GM23338 (cell line): Measurements from ENCODE around the gene LPCAT3. TPM values are rescaled to one million over a fixed set of nuclear protein-coding genes. Genes with fewer than 3 reads are reported as not detected.

Experiments
- ATAC-seq: fragments of 200-7000 bp; cut with Tn5 transposase; 3 replicates; pipeline ENCODE4 v1.9.1; 2020
- DNase-seq: peaks from one replicate; pipeline ENCODE4 v3.0.0-alpha.2; 2015; ENCODE audit warnings: low spot score
- H2AFZ ChIP-seq: fragments of 200-600 bp; sonication (generic); 2 replicates; pipeline ENCODE4 v1.8.0; 2016; ENCODE audit warnings: antibody characterized with exemption, mild to moderate bottlenecking, moderate library complexity
- H3F3A ChIP-seq: fragments of 200-600 bp; sonication (generic); replicated peaks from 2 replicates; pipeline ENCODE4 v1.8.0; 2017; ENCODE audit warnings: antibody characterized with exemption, mixed run types, low read depth
- H3K27ac ChIP-seq: fragments of 200-600 bp; sonication (generic); 2 replicates; pipeline ENCODE4 v1.6.1; 2016; ENCODE audit warnings: low read depth
- H3K27me3 ChIP-seq: fragments of 200-600 bp; sonication (generic); 2 replicates; pipeline ENCODE4 v1.8.0; 2016; ENCODE audit warnings: mild to moderate bottlenecking, mixed run types, moderate library complexity; ENCODE audit not compliant: insufficient read depth
- H3K36me3 ChIP-seq: fragments of 200-600 bp; sonication (generic); 2 replicates; pipeline ENCODE4 v1.8.0; 2016; ENCODE audit warnings: mild to moderate bottlenecking; ENCODE audit not compliant: insufficient read depth
- H3K4me1 ChIP-seq: fragments of 200-600 bp; sonication (generic); 2 replicates; pipeline ENCODE4 v1.8.0; 2016; ENCODE audit warnings: mild to moderate bottlenecking, moderate library complexity; ENCODE audit not compliant: insufficient read depth
- H3K4me2 ChIP-seq: fragments of 200-600 bp; sonication (generic); 2 replicates; pipeline ENCODE4 v1.7.1; 2017; ENCODE audit warnings: mixed run types
- H3K4me3 ChIP-seq: fragments of 200-600 bp; sonication (generic); 2 replicates; pipeline ENCODE4 v1.6.1; 2016; ENCODE audit warnings: mixed run types
- H3K79me2 ChIP-seq: fragments of 200-600 bp; sonication (generic); replicated peaks from 2 replicates; pipeline ENCODE4 v1.8.0; 2017; ENCODE audit warnings: mild to moderate bottlenecking; ENCODE audit not compliant: insufficient read depth
- H3K9me2 ChIP-seq: fragments of 200-600 bp; sonication (generic); 2 replicates; pipeline ENCODE4 v1.8.0; 2017; ENCODE audit not compliant: insufficient read depth
- H4K20me1 ChIP-seq: fragments of 200-600 bp; sonication (generic); replicated peaks from 2 replicates; pipeline ENCODE4 v1.8.0; 2017; ENCODE audit warnings: mild to moderate bottlenecking; ENCODE audit not compliant: insufficient read depth
- H3K27ac Mint-ChIP-seq: 2 replicates; pipeline ENCODE4 v1.8.0; 2020; ENCODE audit warnings: inconsistent platforms, mild to moderate bottlenecking, moderate library complexity, mixed read lengths
- H3K27me3 Mint-ChIP-seq: 3 replicates; pipeline ENCODE4 v1.8.0; 2022; ENCODE audit warnings: low read depth, mild to moderate bottlenecking, moderate library complexity, mixed read lengths, inconsistent platforms; ENCODE audit not compliant: insufficient read depth, poor library complexity
- H3K36me3 Mint-ChIP-seq: 3 replicates; pipeline ENCODE4 v1.8.0; 2021; ENCODE audit warnings: low read depth, mild to moderate bottlenecking, inconsistent platforms, moderate library complexity, mixed read lengths
- H3K4me1 Mint-ChIP-seq: 3 replicates; pipeline ENCODE4 v1.8.0; 2020; ENCODE audit warnings: mild to moderate bottlenecking, inconsistent platforms, mixed read lengths
- H3K4me3 Mint-ChIP-seq: 3 replicates; pipeline ENCODE4 v1.8.0; 2021; ENCODE audit warnings: moderate library complexity, mild to moderate bottlenecking, inconsistent platforms, mixed read lengths
- H3K9me3 Mint-ChIP-seq: 3 replicates; pipeline ENCODE4 v1.8.0; 2020; ENCODE audit warnings: moderate library complexity, mild to moderate bottlenecking, inconsistent platforms, mixed read lengths
- CREB1 ChIP-seq: fragments of 250-450 bp; sonication (Bioruptor Pico); IDR thresholded peaks from 2 replicates; pipeline ENCODE4 v1.5.0; 2020; ENCODE audit warnings: low read depth, mild to moderate bottlenecking, moderate library complexity
- EZH2 ChIP-seq: fragments of 200-600 bp; sonication (generic); IDR thresholded peaks from one replicate; pipeline ENCODE4 v1.8.0; 2017; ENCODE audit warnings: antibody characterized with exemption, mild to moderate bottlenecking, low read depth; ENCODE audit not compliant: unreplicated experiment
- EZH2phosphoT487 ChIP-seq: fragments of 200-600 bp; sonication (generic); IDR thresholded peaks from one replicate; pipeline ENCODE4 v1.8.1; 2018; ENCODE audit warnings: antibody characterized with exemption; ENCODE audit not compliant: unreplicated experiment
- JUNB ChIP-seq: IDR thresholded peaks from one replicate; pipeline ENCODE4 v1.6.1; 2016; ENCODE audit warnings: antibody characterized with exemption; ENCODE audit not compliant: unreplicated experiment
- NANOG ChIP-seq: IDR thresholded peaks from 2 replicates; pipeline ENCODE4 v1.6.1; 2016; ENCODE audit warnings: antibody characterized with exemption, borderline replicate concordance
- POLR2AphosphoS5 ChIP-seq: IDR thresholded peaks from 2 replicates; pipeline ENCODE4 v1.6.1; 2016; ENCODE audit warnings: antibody characterized with exemption, low read depth
- STAT1 ChIP-seq: IDR thresholded peaks from one replicate; pipeline ENCODE4 v1.6.1; 2016; ENCODE audit warnings: antibody characterized with exemption; ENCODE audit not compliant: unreplicated experiment
- ZNF114 ChIP-seq: fragments of 250-450 bp; sonication (Bioruptor Pico); IDR thresholded peaks from 2 replicates; pipeline ENCODE4 v1.5.0; 2020; ENCODE audit warnings: mild to moderate bottlenecking, moderate library complexity
- ZNF331 ChIP-seq: fragments of 250-450 bp; sonication (Bioruptor Pico); IDR thresholded peaks from 2 replicates; pipeline ENCODE4 v1.5.0; 2020; ENCODE audit warnings: low read depth, mild to moderate bottlenecking, moderate library complexity
- polyA plus RNA-seq: library from polyadenylated mRNA; unstranded; fragments of >200 nt; fragmentation: Nextera tagmentation; extraction: Ambion mirVana; gene quantifications from 2 replicates; pipeline ENCODE4 v1.2.1, GENCODE V29; 2016
- total RNA-seq: library from RNA; depleted of rRNA; stranded (reverse); fragments of >200 nt; shearing (Covaris generic); gene quantifications from 2 replicates; pipeline ENCODE4 v1.2.3, GENCODE V29; 2014
- TF ChIP-seq, protein P1 (sequence below): IDR thresholded peaks from one replicate; pipeline ENCODE4 v1.6.1; 2018; ENCODE audit warnings: antibody characterized with exemption; ENCODE audit not compliant: unreplicated experiment
- TF ChIP-seq, protein P2 (sequence below): IDR thresholded peaks from 2 replicates; pipeline ENCODE4 v1.6.1; 2016; ENCODE audit warnings: antibody characterized with exemption
- TF ChIP-seq, protein P3 (sequence below): fragments of 250-450 bp; sonication (Bioruptor Pico); IDR thresholded peaks from 2 replicates; pipeline ENCODE4 v1.5.0; 2020; ENCODE audit warnings: mild to moderate bottlenecking, moderate library complexity
- TF ChIP-seq, protein P4 (sequence below), 2 experiments: fragments of 200-600 bp in 1 of 2; sonication (generic) in 1 of 2; conservative IDR thresholded peaks; 2 replicates each; pipeline versions ENCODE4 v1.5.1 to v1.6.1; 2016 to 2017; ENCODE audit warnings: antibody characterized with exemption in 2 of 2, low read depth in 2 of 2, mild to moderate bottlenecking in 2 of 2, moderate library complexity in 1 of 2

The LPCAT3 gene
- total and polyA plus RNA-seq, 2 experiments from 2014 or later: 21.4 to 51.5 TPM

DNA sequence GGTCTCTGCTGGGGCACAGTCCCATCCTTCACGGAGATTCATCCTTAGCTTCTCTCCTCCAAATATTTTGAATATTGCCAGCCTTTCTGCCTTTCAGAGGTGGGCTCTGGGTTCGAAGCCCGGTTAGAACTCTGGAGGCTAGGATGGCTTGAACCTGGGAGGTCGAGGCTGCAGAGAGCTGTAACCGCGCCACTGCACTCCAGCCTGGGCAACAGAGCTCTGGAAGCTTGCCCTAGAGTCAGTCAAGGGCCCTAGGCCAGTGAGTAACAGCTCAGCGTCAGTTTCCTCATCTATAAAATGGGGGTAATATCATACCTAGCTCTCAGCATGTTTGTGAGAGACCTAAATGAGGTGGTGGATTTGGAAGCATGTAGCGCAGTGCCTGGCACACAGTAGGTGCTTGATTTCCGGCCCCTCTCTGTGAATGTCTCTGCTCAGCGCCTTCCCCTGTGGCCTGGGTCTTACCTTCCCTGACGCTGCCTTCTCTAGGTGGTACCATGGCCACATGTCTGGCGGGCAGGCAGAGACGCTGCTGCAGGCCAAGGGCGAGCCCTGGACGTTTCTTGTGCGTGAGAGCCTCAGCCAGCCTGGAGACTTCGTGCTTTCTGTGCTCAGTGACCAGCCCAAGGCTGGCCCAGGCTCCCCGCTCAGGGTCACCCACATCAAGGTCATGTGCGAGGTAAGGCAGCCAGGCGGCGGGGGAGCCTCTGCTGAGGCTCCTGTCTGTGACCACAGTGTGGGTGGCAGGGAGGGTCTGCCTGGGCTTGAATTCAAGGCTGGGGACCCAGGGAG lies 63.8 kb downstream of the LPCAT3 start:
- TF ChIP-seq, protein P1, sequence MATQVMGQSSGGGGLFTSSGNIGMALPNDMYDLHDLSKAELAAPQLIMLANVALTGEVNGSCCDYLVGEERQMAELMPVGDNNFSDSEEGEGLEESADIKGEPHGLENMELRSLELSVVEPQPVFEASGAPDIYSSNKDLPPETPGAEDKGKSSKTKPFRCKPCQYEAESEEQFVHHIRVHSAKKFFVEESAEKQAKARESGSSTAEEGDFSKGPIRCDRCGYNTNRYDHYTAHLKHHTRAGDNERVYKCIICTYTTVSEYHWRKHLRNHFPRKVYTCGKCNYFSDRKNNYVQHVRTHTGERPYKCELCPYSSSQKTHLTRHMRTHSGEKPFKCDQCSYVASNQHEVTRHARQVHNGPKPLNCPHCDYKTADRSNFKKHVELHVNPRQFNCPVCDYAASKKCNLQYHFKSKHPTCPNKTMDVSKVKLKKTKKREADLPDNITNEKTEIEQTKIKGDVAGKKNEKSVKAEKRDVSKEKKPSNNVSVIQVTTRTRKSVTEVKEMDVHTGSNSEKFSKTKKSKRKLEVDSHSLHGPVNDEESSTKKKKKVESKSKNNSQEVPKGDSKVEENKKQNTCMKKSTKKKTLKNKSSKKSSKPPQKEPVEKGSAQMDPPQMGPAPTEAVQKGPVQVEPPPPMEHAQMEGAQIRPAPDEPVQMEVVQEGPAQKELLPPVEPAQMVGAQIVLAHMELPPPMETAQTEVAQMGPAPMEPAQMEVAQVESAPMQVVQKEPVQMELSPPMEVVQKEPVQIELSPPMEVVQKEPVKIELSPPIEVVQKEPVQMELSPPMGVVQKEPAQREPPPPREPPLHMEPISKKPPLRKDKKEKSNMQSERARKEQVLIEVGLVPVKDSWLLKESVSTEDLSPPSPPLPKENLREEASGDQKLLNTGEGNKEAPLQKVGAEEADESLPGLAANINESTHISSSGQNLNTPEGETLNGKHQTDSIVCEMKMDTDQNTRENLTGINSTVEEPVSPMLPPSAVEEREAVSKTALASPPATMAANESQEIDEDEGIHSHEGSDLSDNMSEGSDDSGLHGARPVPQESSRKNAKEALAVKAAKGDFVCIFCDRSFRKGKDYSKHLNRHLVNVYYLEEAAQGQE: no peak
- no peak for TF ChIP-seq JUNB
- no peak for TF ChIP-seq STAT1
- no peak for TF ChIP-seq NANOG
- no peak for TF ChIP-seq EZH2phosphoT487
- TF ChIP-seq, protein P2, sequence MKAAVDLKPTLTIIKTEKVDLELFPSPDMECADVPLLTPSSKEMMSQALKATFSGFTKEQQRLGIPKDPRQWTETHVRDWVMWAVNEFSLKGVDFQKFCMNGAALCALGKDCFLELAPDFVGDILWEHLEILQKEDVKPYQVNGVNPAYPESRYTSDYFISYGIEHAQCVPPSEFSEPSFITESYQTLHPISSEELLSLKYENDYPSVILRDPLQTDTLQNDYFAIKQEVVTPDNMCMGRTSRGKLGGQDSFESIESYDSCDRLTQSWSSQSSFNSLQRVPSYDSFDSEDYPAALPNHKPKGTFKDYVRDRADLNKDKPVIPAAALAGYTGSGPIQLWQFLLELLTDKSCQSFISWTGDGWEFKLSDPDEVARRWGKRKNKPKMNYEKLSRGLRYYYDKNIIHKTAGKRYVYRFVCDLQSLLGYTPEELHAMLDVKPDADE: no peak
- TF ChIP-seq ZNF114 (CRISPR knock-in tag): no peak
- TF ChIP-seq, protein P3, sequence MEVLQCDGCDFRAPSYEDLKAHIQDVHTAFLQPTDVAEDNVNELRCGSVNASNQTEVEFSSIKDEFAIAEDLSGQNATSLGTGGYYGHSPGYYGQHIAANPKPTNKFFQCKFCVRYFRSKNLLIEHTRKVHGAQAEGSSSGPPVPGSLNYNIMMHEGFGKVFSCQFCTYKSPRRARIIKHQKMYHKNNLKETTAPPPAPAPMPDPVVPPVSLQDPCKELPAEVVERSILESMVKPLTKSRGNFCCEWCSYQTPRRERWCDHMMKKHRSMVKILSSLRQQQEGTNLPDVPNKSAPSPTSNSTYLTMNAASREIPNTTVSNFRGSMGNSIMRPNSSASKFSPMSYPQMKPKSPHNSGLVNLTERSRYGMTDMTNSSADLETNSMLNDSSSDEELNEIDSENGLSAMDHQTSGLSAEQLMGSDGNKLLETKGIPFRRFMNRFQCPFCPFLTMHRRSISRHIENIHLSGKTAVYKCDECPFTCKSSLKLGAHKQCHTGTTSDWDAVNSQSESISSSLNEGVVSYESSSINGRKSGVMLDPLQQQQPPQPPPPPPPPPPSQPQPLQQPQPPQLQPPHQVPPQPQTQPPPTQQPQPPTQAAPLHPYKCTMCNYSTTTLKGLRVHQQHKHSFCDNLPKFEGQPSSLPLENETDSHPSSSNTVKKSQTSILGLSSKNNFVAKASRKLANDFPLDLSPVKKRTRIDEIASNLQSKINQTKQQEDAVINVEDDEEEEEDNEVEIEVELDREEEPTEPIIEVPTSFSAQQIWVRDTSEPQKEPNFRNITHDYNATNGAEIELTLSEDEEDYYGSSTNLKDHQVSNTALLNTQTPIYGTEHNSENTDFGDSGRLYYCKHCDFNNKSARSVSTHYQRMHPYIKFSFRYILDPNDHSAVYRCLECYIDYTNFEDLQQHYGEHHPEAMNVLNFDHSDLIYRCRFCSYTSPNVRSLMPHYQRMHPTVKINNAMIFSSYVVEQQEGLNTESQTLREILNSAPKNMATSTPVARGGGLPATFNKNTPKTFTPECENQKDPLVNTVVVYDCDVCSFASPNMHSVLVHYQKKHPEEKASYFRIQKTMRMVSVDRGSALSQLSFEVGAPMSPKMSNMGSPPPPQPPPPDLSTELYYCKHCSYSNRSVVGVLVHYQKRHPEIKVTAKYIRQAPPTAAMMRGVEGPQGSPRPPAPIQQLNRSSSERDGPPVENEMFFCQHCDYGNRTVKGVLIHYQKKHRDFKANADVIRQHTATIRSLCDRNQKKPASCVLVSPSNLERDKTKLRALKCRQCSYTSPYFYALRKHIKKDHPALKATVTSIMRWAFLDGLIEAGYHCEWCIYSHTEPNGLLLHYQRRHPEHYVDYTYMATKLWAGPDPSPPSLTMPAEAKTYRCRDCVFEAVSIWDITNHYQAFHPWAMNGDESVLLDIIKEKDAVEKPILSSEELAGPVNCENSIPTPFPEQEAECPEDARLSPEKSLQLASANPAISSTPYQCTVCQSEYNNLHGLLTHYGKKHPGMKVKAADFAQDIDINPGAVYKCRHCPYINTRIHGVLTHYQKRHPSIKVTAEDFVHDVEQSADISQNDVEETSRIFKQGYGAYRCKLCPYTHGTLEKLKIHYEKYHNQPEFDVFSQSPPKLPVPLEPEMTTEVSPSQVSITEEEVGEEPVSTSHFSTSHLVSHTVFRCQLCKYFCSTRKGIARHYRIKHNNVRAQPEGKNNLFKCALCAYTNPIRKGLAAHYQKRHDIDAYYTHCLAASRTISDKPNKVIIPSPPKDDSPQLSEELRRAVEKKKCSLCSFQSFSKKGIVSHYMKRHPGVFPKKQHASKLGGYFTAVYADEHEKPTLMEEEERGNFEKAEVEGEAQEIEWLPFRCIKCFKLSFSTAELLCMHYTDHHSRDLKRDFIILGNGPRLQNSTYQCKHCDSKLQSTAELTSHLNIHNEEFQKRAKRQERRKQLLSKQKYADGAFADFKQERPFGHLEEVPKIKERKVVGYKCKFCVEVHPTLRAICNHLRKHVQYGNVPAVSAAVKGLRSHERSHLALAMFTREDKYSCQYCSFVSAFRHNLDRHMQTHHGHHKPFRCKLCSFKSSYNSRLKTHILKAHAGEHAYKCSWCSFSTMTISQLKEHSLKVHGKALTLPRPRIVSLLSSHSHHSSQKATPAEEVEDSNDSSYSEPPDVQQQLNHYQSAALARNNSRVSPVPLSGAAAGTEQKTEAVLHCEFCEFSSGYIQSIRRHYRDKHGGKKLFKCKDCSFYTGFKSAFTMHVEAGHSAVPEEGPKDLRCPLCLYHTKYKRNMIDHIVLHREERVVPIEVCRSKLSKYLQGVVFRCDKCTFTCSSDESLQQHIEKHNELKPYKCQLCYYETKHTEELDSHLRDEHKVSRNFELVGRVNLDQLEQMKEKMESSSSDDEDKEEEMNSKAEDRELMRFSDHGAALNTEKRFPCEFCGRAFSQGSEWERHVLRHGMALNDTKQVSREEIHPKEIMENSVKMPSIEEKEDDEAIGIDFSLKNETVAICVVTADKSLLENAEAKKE: no peak
- no peak for TF ChIP-seq ZNF331
- TF ChIP-seq EZH2: no peak
- TF ChIP-seq POLR2AphosphoS5: no peak
- TF ChIP-seq CREB1 (CRISPR knock-in tag): no peak
- TF ChIP-seq, protein P4, sequence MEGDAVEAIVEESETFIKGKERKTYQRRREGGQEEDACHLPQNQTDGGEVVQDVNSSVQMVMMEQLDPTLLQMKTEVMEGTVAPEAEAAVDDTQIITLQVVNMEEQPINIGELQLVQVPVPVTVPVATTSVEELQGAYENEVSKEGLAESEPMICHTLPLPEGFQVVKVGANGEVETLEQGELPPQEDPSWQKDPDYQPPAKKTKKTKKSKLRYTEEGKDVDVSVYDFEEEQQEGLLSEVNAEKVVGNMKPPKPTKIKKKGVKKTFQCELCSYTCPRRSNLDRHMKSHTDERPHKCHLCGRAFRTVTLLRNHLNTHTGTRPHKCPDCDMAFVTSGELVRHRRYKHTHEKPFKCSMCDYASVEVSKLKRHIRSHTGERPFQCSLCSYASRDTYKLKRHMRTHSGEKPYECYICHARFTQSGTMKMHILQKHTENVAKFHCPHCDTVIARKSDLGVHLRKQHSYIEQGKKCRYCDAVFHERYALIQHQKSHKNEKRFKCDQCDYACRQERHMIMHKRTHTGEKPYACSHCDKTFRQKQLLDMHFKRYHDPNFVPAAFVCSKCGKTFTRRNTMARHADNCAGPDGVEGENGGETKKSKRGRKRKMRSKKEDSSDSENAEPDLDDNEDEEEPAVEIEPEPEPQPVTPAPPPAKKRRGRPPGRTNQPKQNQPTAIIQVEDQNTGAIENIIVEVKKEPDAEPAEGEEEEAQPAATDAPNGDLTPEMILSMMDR (conservative IDR thresholded peaks at IDR 0.05; ENCODE audit: low read depth in 2 of 2): no peak
- Histone ChIP-seq H3K79me2 (no peaks in the 10 kb centered on the region), H2AFZ (no peak overlapping the region), H3K27me3 (no peaks in the 10 kb centered on the region), H4K20me1 (no peaks in the 10 kb centered on the region), H3K36me3 (no peaks in the 10 kb centered on the region), H3K4me3 (no peak overlapping the region), H3K27ac (no peak overlapping the region), H3K9me2 (no peaks in the 10 kb centered on the region), H3K4me1 (peaks cover 13% of the 10 kb centered on the region), H3K4me2 (no peak overlapping the region), H3F3A (no peaks in the 10 kb centered on the region)
- Mint-ChIP-seq H3K9me3 (no peaks in the 10 kb centered on the region), H3K27me3 (peaks cover 15% of the 10 kb centered on the region), H3K27ac (peak overlapping the region; percentile 72; the same call in 1 of the 2 replicates), H3K36me3 (no peaks in the 10 kb centered on the region; the same call in 2 of the 3 replicates), H3K4me1 (peaks cover 34% of the 10 kb centered on the region), H3K4me3 (peak overlapping the region; percentile 39; the same call in 1 of the 3 replicates)
- DNase-seq (no peak), ATAC-seq (no peak)
